Measurements from ENCODE around the gene ATF7. TPM values are rescaled to one million over a fixed set of nuclear protein-coding genes. Genes with fewer than 3 reads are reported as not detected.

The ATF7 gene
- total and polyA plus RNA-seq, 2 of the 13 experiments (the other 11 are each of a cell fraction or from before 2014, with no cell fraction given), result 9.6 to 16.2 TPM

- TF ChIP-seq NR2F1 (CRISPR knock-in tag; IDR thresholded peaks at IDR 0.05), result no peak
- no peak for TF ChIP-seq ZNF513 (CRISPR knock-in tag; conservative IDR thresholded peaks at IDR 0.05)
- TF ChIP-seq ZNF558 (CRISPR knock-in tag; IDR thresholded peaks at IDR 0.05; ENCODE audit: borderline replicate concordance), result no peak
- TF ChIP-seq, protein P1, sequence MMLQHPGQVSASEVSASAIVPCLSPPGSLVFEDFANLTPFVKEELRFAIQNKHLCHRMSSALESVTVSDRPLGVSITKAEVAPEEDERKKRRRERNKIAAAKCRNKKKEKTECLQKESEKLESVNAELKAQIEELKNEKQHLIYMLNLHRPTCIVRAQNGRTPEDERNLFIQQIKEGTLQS (CRISPR knock-in tag; IDR thresholded peaks at IDR 0.05), result no peak
- TF ChIP-seq ARNTL (CRISPR knock-in tag; IDR thresholded peaks at IDR 0.05), result no peak
- no peak for TF ChIP-seq RARA (CRISPR knock-in tag; IDR thresholded peaks at IDR 0.05)
- TF ChIP-seq KDM6A (CRISPR knock-in tag; IDR thresholded peaks at IDR 0.05; ENCODE audit: low read depth), result no peak
- TF ChIP-seq ZNF710 (CRISPR knock-in tag; IDR thresholded peaks at IDR 0.05; ENCODE audit: borderline replicate concordance), result no peak
Observed at GRCh38 chr12:53589423-53589822, 36.8 kb downstream of the ATF7 start (continued).

DNA sequence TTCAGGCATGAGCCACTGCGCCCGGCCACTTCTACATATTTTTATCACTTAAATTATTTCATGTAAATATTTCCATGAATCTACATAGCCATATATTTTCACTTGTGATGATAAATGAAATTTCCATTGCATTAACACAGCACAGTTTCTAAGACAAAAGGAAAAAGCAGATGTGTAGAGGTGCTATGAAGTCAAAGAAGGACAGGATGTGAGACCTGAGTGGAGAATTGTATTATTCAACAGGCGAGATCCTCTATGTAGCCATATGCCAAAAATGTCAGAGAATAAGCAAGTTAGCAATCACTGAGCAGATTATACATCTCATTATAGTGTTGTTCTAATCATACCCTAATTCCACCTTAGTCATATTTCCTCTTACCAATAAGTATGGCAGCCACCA, 38.1 kb downstream of the ATF7 start:
- FAIRE-seq (no peak), DNase-seq (ENCODE audit: low spot score) (no peak), ATAC-seq (no peak)
- H3K27ac ChIP-seq (ENCODE audit: extremely low read length, insufficient read depth, low read length), result no peak overlapping the region
- CTCF ChIA-PET (ENCODE audit: low intra/inter-chr PET ratio, low total read pairs), result no interaction called here
- no peaks in the 10 kb centered on the region for H3K79me2 ChIP-seq (ENCODE audit: insufficient read depth, low read length)
- H4K20me1 ChIP-seq (ENCODE audit: insufficient read depth, low read length), result no peaks in the 10 kb centered on the region
- BruUV-seq (replicated peaks), result no TSS peak
- H3K4me2 ChIP-seq (ENCODE audit: low read depth, low read length), result no peak overlapping the region
- H3K9me3 ChIP-seq (ENCODE audit: low read length), result no peaks in the 10 kb centered on the region
- H3K9ac ChIP-seq (ENCODE audit: insufficient read depth, low read depth, low read length), result no peak overlapping the region
- in situ Hi-C loops (cut with HindIII; ENCODE audit: extremely low pct_ligation_motif_present, low pct_unique_long_range_greater_than_20kb), result no loop called here
- no peak overlapping the region for H3K4me3 ChIP-seq (replicated peaks in 1 of 3; ENCODE audit: insufficient read depth in 1 of 3, low read depth in 2 of 3, low read length in 3 of 3)
- intact Hi-C loops (cut with micrococcal nuclease; ENCODE audit: unreplicated experiment), result no loop called here
- POLR2A ChIA-PET, result no interaction called here
- H2AFZ ChIP-seq (ENCODE audit: low read length), result no peak overlapping the region
- H3K27me3 ChIP-seq (ENCODE audit: control insufficient read depth in 1 of 2, insufficient read depth in 2 of 2, low read length in 2 of 2), result no peaks in the 10 kb centered on the region
- 97% methylated on average over 3 of the region's 3 CpGs for WGBS (ENCODE audit: low lambda C conversion rate)
- H3K36me3 ChIP-seq (replicated peaks in 1 of 2; ENCODE audit: control insufficient read depth in 1 of 2, insufficient read depth in 2 of 2, low read length in 2 of 2), result peaks cover 0 to 2% of the 10 kb centered on the region in 2 experiments; a peak in 1 of 5 replicates
- H3K4me1 ChIP-seq (ENCODE audit: insufficient read depth, low read length), result peaks cover 29% of the 10 kb centered on the region
- no peak for TF ChIP-seq ZNF17 (CRISPR knock-in tag; IDR thresholded peaks at IDR 0.05)
- TF ChIP-seq SNAPC2 (CRISPR knock-in tag; IDR thresholded peaks at IDR 0.05), result no peak
- TF ChIP-seq, protein P2, sequence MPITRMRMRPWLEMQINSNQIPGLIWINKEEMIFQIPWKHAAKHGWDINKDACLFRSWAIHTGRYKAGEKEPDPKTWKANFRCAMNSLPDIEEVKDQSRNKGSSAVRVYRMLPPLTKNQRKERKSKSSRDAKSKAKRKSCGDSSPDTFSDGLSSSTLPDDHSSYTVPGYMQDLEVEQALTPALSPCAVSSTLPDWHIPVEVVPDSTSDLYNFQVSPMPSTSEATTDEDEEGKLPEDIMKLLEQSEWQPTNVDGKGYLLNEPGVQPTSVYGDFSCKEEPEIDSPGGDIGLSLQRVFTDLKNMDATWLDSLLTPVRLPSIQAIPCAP (CRISPR knock-in tag; IDR thresholded peaks at IDR 0.05; ENCODE audit: low read depth), result no peak
- TF ChIP-seq LBX2 (CRISPR knock-in tag; IDR thresholded peaks at IDR 0.05; ENCODE audit: borderline replicate concordance), result no peak
- TF ChIP-seq MAFF (IDR thresholded peaks at IDR 0.05; ENCODE audit: low read depth, low read length), result no peak
- no peak for TF ChIP-seq THAP11 (CRISPR knock-in tag; IDR thresholded peaks at IDR 0.05)
- TF ChIP-seq ZNF552 (CRISPR knock-in tag; IDR thresholded peaks at IDR 0.05; ENCODE audit: borderline replicate concordance), result no peak
- no peak for TF ChIP-seq KDM4B (CRISPR knock-in tag; IDR thresholded peaks at IDR 0.05)
- TF ChIP-seq GATAD2A (CRISPR knock-in tag; IDR thresholded peaks at IDR 0.05), result no peak
- no peak for TF ChIP-seq ZNF451 (CRISPR knock-in tag; IDR thresholded peaks at IDR 0.05)
- TF ChIP-seq, protein P3, sequence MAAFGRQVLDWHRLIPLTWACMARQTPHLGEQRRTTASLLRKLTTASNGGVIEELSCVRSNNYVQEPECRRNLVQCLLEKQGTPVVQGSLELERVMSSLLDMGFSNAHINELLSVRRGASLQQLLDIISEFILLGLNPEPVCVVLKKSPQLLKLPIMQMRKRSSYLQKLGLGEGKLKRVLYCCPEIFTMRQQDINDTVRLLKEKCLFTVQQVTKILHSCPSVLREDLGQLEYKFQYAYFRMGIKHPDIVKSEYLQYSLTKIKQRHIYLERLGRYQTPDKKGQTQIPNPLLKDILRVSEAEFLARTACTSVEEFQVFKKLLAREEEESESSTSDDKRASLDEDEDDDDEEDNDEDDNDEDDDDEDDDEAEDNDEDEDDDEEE (CRISPR knock-in tag; IDR thresholded peaks at IDR 0.05), result no peak

All from HepG2 (cell line).